Subcutaneous abdominal adipose tissue (tissue), 5 donors: ENCODE results near the gene PRR29.

Experiments
- H3K27ac ChIP-seq: one replicate; pipeline ENCODE4 v1.7.0; 2013; ENCODE audit warnings: low read depth, mild to moderate bottlenecking, inconsistent platforms, low read length, moderate library complexity
- H3K27me3 ChIP-seq, 5 donors: one replicate each; pipeline ENCODE4 v1.7.0; 2013; ENCODE audit warnings: low read length in 5 of 5, inconsistent platforms in 1 of 5; ENCODE audit not compliant: control insufficient read depth in 5 of 5, insufficient read depth in 4 of 5
- H3K36me3 ChIP-seq, 5 donors: one replicate each; pipeline ENCODE4 v1.7.0; 2013; ENCODE audit warnings: low read length in 5 of 5; ENCODE audit not compliant: control insufficient read depth in 5 of 5, insufficient read depth in 5 of 5
- H3K4me1 ChIP-seq, 5 donors: one replicate each; pipeline ENCODE4 v1.7.0; 2013; ENCODE audit warnings: low read length in 5 of 5, mild to moderate bottlenecking in 3 of 5, moderate library complexity in 1 of 5; ENCODE audit not compliant: control insufficient read depth in 5 of 5, insufficient read depth in 5 of 5
- H3K4me3 ChIP-seq, 5 donors: one replicate each; pipeline ENCODE4 v1.7.0; 2013; ENCODE audit warnings: low read length in 5 of 5, low read depth in 1 of 5
- H3K9ac ChIP-seq, 5 donors: one replicate each; pipeline ENCODE4 v1.7.0; 2013; ENCODE audit warnings: low read length in 5 of 5, mild to moderate bottlenecking in 4 of 5, moderate library complexity in 3 of 5
- H3K9me3 ChIP-seq, 5 donors: one replicate each; pipeline ENCODE4 v1.7.0; 2013; ENCODE audit warnings: low read length in 5 of 5; ENCODE audit not compliant: control insufficient read depth in 5 of 5
- donor health status: healthy.
- donor health status: healthy.
- donor health status: healthy.
- donor health status: healthy.
- donor health status: healthy.

PRR29 gene

GRCh38 chr17:63998050-63998720 is at the start of gene PRR29:
Gene PRR29 (plus strand): TSS chr17:63998351. CDS start chr17:63998365, 14 bp downstream.
- H3K27ac ChIP-seq = peak within 1 kb of the TSS; percentile 50
- peaks cover 11 to 51% (median 35%) of the 10 kb centered on the region in 5 donors for H3K4me1 ChIP-seq
- peak within 1 kb of the TSS; percentile 23 to 75 (median 72) for H3K4me3 ChIP-seq
- peak within 1 kb of the TSS in 3 of 5 donors; percentile 55 to 78 (median 74) for H3K9ac ChIP-seq
- no peaks in the 10 kb centered on the region for H3K9me3 ChIP-seq
- peaks cover 5 to 20% (median 15%) of the 10 kb centered on the region in 5 donors for H3K27me3 ChIP-seq
- peaks cover 0 to 9% (median 2%) of the 10 kb centered on the region in 5 donors for H3K36me3 ChIP-seq

- peaks cover 0 to 16% (median 5%) of the 10 kb centered on the region in 5 donors for H3K4me1 ChIP-seq
- no peak overlapping the region for H3K9ac ChIP-seq
Observed at GRCh38 chr17:63948521-63948920, 49.6 kb upstream of the PRR29 start.

GRCh38 chr17:63949576-63950250 is 48.4 kb upstream of the PRR29 start:
- Histone ChIP-seq H3K36me3 (peaks cover 0 to 53% (median 28%) of the 10 kb centered on the region in 5 donors), H3K9ac (no peak overlapping the region), H3K4me3 (no peak overlapping the region), H3K9me3 (no peaks in the 10 kb centered on the region), H3K27me3 (peaks cover 0 to 16% (median 9%) of the 10 kb centered on the region in 5 donors), H3K27ac (no peak overlapping the region), H3K4me1 (peaks cover 0 to 28% (median 12%) of the 10 kb centered on the region in 5 donors)

More at GRCh38 chr17:63948521-63948920, 49.6 kb upstream of the PRR29 start:
- Histone ChIP-seq H3K4me3 (no peak overlapping the region), H3K9me3 (no peaks in the 10 kb centered on the region), H3K27me3 (peaks cover 0 to 16% (median 6%) of the 10 kb centered on the region in 5 donors), H3K27ac (no peak overlapping the region), H3K36me3 (peaks cover 0 to 58% (median 36%) of the 10 kb centered on the region in 5 donors)

- Histone ChIP-seq H3K4me1 (peaks cover 0 to 39% (median 17%) of the 10 kb centered on the region in 5 donors), H3K9ac (no peak overlapping the region), H3K4me3 (no peak overlapping the region), H3K27me3 (peaks cover 0 to 16% (median 9%) of the 10 kb centered on the region in 5 donors), H3K27ac (no peak overlapping the region), H3K9me3 (no peaks in the 10 kb centered on the region), H3K36me3 (peaks cover 0 to 50% (median 19%) of the 10 kb centered on the region in 5 donors)
Observed at GRCh38 chr17:63950940-63951907, 46.9 kb upstream of the PRR29 start.

- peaks cover 0 to 49% (median 12%) of the 10 kb centered on the region in 5 donors for H3K4me1 ChIP-seq
Observed at GRCh38 chr17:63954402-63955063, 43.6 kb upstream of the PRR29 start.

GRCh38 chr17:63955232-63955631 is 42.9 kb upstream of the PRR29 start:
- Histone ChIP-seq H3K4me1 (peaks cover 0 to 56% (median 17%) of the 10 kb centered on the region in 5 donors), H3K27me3 (peaks cover 0 to 6% (median 4%) of the 10 kb centered on the region in 5 donors), H3K9me3 (no peaks in the 10 kb centered on the region), H3K4me3 (no peak overlapping the region), H3K9ac (no peak overlapping the region), H3K27ac (no peak overlapping the region), H3K36me3 (peaks cover 0 to 36% (median 19%) of the 10 kb centered on the region in 5 donors)

More at GRCh38 chr17:63954402-63955063, 43.6 kb upstream of the PRR29 start:
- Histone ChIP-seq H3K27ac (no peak overlapping the region), H3K9me3 (no peaks in the 10 kb centered on the region), H3K27me3 (peaks cover 0 to 9% (median 4%) of the 10 kb centered on the region in 5 donors), H3K9ac (peak overlapping the region in 1 of 5 donors; percentile 18), H3K4me3 (no peak overlapping the region), H3K36me3 (peaks cover 0 to 36% (median 19%) of the 10 kb centered on the region in 5 donors)

GRCh38 chr17:63955791-63956190 is 42.4 kb upstream of the PRR29 start:
- Histone ChIP-seq H3K9ac (no peak overlapping the region), H3K4me1 (peaks cover 0 to 55% (median 21%) of the 10 kb centered on the region in 5 donors), H3K27me3 (peaks cover 0 to 6% (median 4%) of the 10 kb centered on the region in 5 donors), H3K27ac (no peak overlapping the region), H3K9me3 (no peaks in the 10 kb centered on the region), H3K4me3 (no peak overlapping the region), H3K36me3 (peaks cover 0 to 32% (median 18%) of the 10 kb centered on the region in 5 donors)

GRCh38 chr17:63956296-63956920 is 41.7 kb upstream of the PRR29 start:
- Histone ChIP-seq H3K9me3 (no peaks in the 10 kb centered on the region), H3K36me3 (peaks cover 0 to 25% (median 12%) of the 10 kb centered on the region in 5 donors), H3K27me3 (peaks cover 0 to 4% (median under 1%) of the 10 kb centered on the region in 5 donors), H3K4me3 (no peak overlapping the region), H3K9ac (no peak overlapping the region), H3K27ac (no peak overlapping the region), H3K4me1 (peaks cover 4 to 59% (median 27%) of the 10 kb centered on the region in 5 donors)
